ENCODE results near the gene PBX3. TPM values are rescaled to one million over a fixed set of nuclear protein-coding genes. Genes with fewer than 3 reads are reported as not detected.

The PBX3 gene
- total RNA-seq, 1 donor: 62.4 TPM

DNA sequence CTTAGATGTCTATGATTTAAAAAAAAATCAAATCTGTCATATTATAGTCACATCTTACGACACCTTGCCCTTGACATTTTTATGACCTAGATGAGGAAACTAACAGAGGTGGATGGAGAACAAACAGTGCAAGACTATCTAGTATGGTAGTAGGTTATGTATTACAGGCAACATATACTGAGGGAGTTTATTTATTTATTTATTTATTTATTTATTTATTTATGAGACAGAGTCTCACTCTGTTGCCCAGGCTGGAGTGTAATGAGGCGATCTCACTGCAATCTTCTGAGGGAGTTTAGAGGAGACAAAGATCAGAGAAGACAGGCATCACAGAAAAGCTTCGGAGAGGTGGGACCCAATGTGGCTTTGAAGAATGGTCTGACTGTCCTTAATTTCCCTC is 4.5 kb upstream of the PBX3 start:
- TF ChIP-seq, protein P1, sequence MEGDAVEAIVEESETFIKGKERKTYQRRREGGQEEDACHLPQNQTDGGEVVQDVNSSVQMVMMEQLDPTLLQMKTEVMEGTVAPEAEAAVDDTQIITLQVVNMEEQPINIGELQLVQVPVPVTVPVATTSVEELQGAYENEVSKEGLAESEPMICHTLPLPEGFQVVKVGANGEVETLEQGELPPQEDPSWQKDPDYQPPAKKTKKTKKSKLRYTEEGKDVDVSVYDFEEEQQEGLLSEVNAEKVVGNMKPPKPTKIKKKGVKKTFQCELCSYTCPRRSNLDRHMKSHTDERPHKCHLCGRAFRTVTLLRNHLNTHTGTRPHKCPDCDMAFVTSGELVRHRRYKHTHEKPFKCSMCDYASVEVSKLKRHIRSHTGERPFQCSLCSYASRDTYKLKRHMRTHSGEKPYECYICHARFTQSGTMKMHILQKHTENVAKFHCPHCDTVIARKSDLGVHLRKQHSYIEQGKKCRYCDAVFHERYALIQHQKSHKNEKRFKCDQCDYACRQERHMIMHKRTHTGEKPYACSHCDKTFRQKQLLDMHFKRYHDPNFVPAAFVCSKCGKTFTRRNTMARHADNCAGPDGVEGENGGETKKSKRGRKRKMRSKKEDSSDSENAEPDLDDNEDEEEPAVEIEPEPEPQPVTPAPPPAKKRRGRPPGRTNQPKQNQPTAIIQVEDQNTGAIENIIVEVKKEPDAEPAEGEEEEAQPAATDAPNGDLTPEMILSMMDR (IDR thresholded peaks at IDR 0.05; ENCODE audit: insufficient read depth, low read length): no peak

DNA sequence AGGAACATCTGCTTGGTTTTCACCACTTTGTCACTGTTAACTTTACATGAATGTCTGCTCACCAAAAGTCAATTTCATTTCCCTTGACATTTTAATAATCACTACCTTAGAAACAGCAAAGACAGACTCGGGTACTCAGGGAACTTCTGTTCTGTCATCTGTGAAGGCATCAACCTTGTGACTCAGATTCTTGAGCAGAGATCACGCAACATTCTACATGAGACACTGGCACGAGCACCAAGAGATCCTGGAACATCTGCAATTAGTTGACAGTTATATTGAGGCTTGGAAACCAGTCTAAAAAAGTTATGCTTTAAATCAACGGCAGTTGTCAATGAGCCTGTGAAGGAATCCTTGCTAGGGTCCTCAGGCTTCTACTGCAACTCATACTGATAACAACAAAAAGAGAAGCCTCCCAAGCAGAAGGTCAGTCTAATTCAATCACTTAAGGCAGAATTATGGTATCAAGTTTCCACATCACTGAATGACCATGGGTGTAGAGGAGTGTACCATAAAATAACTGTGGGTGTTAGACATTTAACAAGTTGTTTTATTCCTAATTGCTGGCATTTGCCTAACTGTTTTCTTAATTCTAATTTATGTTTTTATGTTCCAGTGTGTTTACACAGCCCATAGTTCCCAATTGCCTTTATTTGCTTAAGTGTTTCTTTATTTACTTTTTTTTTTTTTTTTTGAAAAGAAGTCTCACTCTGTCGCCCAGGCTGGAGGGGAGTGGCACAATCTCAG is 3.3 kb upstream of the PBX3 start:
- H3K4me3 ChIP-seq (ENCODE audit: low read depth, low read length): no peak overlapping the region
- no peak for DNase-seq (ENCODE audit: low read depth)
- TF ChIP-seq, protein P1 (IDR thresholded peaks at IDR 0.05; ENCODE audit: insufficient read depth, low read length): no peak

More for the DNA sequence above, 4.5 kb upstream of the PBX3 start:
- H3K4me3 ChIP-seq (ENCODE audit: low read depth, low read length): no peak overlapping the region
- no peak for DNase-seq (ENCODE audit: low read depth)

DNA sequence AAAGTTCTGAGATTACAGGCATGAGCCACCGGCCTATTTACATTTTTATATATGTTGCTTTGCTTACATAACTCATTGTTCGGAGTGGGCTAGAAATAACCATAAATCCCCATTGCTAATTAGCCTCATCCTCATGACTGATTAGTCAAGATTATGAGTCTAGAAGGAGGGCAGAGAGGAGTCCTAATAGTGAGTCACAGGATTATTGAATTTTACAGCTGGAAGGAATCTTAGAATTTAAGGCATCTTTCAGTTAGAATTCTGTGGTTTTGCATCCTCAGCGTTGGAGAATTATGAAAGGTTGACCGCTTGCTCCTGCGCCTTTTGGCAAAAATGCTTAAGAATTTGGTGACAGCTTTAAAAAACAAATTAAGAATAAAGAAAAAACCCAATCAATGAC is 2.6 kb upstream of the PBX3 start:
- H3K4me3 ChIP-seq (ENCODE audit: low read depth, low read length): no peak overlapping the region
- peak; percentile 45 for DNase-seq (ENCODE audit: low read depth)
- TF ChIP-seq, protein P1 (IDR thresholded peaks at IDR 0.05; ENCODE audit: insufficient read depth, low read length): no peak

DNA sequence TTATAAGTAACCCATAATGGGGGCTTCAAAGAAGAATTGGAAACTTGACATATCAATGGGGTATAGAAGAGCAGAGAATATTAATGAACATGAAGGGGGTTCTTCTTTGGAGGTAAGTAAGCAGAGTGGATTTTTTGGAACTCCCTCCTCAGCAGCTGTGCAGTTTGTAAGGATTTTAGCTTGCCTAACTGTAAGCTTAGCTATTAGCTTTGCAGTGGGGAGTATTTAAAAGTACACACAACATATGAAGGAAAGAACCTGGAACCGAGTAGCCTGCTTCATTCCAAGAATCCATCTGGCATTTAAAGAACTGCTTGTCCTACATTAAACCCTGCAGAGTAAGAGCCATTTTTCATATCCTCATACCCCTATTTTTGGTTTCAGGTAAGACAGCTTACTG is 2.2 kb upstream of the PBX3 start:
- DNase-seq (ENCODE audit: low read depth): peak; percentile 34
- TF ChIP-seq, protein P1 (IDR thresholded peaks at IDR 0.05; ENCODE audit: insufficient read depth, low read length): no peak
- no peak overlapping the region for H3K4me3 ChIP-seq (ENCODE audit: low read depth, low read length)

DNA sequence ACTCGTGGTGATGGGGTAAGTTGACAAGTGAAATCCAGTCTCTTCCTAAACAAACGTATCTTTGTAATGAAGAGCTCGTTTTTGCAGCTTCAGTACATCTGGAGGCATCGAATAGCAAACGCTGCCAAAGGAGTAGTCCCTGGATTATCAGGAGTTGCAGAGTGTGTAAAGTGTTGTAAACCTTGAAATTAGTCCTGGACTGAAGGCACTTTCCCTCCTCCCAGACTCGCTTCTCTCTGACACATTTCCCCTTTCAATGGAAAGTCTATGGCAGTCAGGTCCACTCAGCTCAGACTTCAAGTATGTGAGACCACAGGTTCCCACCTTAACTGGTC is 1.5 kb upstream of the PBX3 start:
- peak overlapping the region; percentile 76 for H3K4me3 ChIP-seq (ENCODE audit: low read depth, low read length)
- DNase-seq (ENCODE audit: low read depth): no peak
- TF ChIP-seq, protein P1 (IDR thresholded peaks at IDR 0.05; ENCODE audit: insufficient read depth, low read length): no peak

DNA sequence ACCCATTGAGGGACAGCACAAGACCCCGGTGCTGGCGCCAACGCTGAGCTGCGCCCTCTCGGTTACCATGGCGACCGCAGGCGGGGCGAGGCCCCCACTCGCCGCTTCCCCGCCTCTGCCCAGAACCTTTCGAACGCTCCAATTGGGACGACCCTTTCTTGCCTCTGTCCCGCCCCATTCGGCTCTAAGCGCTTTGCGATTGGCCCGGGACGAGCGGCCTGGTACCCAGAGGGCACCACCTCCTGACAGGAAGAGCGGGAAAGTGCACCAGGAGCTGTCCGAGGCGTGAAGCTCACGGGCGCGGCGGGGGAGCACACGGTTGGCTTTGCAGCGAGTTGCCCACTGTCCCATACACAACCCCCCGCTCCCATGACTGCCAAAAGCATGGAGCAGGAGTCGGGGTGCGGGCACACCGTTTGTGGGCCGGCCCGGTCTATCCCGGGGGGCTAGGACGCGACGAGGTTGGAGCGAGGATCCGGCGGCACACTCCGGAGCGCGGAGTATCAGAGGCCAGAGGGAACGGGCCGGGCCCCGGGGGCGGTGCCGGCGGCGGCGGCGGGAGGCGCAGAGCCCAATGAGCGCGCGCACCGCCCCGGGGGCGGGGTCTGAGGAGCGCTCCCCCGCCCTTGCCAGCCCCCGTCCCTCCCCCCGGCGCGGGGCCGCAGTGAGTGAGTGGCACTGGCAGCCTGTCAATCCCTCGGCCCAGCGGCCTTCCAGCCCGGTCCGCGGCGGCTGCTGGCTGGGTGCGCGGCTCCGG is 978 bp upstream of the PBX3 start:
- H3K4me3 ChIP-seq (ENCODE audit: low read depth, low read length): peak overlapping the region; percentile 76
- TF ChIP-seq, protein P1 (IDR thresholded peaks at IDR 0.05; ENCODE audit: insufficient read depth, low read length): no peak

More for the DNA sequence above, 978 bp upstream of the PBX3 start:
- DNase-seq (ENCODE audit: low read depth): peak; percentile 89
